ENCODE data around the gene MROH8.
"Not testable (repeated sequence)": the region's sequence is repeated elsewhere in the genome, so short reads cannot be mapped to it uniquely, and the experiment has no call there.

DNA sequence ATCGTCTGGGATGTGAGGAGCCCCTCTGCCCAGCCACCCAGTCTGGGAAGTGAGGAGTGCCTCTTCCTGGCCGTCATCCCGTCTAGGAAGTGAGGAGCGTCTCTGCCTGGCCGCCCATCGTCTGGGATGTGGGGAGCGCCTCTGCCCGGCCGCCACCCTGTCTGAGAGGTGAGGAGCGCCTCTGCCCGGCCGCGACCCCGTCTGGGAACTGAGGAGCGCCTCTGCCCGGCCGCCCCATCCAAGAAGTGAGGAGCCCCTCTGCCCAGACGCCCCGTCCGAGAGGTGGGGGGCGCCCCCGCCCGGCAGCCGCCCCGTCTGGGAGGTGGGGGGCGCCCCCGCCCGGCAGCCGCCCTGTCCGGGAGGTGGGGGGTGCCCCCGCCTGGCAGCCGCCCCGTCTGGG, 28.5 kb downstream of the MROH8 start:
- TF ChIP-seq, protein P1, sequence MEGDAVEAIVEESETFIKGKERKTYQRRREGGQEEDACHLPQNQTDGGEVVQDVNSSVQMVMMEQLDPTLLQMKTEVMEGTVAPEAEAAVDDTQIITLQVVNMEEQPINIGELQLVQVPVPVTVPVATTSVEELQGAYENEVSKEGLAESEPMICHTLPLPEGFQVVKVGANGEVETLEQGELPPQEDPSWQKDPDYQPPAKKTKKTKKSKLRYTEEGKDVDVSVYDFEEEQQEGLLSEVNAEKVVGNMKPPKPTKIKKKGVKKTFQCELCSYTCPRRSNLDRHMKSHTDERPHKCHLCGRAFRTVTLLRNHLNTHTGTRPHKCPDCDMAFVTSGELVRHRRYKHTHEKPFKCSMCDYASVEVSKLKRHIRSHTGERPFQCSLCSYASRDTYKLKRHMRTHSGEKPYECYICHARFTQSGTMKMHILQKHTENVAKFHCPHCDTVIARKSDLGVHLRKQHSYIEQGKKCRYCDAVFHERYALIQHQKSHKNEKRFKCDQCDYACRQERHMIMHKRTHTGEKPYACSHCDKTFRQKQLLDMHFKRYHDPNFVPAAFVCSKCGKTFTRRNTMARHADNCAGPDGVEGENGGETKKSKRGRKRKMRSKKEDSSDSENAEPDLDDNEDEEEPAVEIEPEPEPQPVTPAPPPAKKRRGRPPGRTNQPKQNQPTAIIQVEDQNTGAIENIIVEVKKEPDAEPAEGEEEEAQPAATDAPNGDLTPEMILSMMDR (conservative IDR thresholded peaks at IDR 0.05), result not testable (repeated sequence)
- TF ChIP-seq EZH2 (IDR thresholded peaks at IDR 0.05; ENCODE audit: low read depth), result not testable (repeated sequence)
